SU-DHL-6 (cell line): ENCODE measurements around the gene VEGFA.

Source experiments
- CTCF ChIP-seq: fragments of 200-600 bp; sonication (generic); IDR thresholded peaks from one replicate; pipeline ENCODE4 v1.5.1; 2017; ENCODE audit warnings: antibody characterized with exemption, mild to moderate bottlenecking, low read length, moderate library complexity; ENCODE audit not compliant: insufficient read depth, poor library complexity, severe bottlenecking
- EZH2phosphoT487 ChIP-seq: fragments of 200-600 bp; sonication (generic), shearing (Covaris generic); conservative IDR thresholded peaks from 2 replicates; pipeline ENCODE4 v1.6.1; 2018; ENCODE audit warnings: mild to moderate bottlenecking, antibody characterized with exemption, low read length, moderate library complexity, mixed read lengths

DNA sequence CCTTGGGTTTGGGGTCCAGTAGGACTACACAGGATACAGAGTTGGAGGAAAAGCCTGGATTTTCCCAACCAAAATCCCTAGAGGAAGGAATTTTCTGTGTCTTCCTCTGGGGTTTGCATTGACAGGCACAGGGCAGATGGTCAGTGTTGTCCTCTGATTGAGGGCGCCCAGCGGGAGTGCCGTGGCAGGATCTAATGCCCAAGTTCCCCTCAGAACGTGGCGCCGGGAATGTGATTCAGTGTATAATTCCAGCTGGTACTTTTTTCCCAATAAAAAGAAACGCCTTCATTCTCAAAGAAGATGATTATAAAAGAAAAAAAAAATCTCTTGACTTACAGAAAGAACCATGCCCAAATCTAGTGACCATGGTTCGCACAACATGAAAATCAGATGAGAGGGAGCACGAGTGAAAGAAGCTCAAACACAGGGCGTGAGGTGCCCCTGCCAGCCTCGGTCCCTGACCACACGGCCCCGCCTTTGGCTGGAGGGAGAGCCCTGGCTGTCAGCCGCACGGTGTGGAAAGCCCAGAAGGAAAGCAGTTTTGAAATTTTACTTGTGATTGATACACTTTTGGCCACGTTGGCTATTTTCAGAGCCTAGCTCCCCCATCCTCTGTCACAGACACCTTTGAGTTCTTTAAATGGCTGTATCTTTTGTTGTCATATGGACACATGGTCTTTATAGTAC is 31.6 kb downstream of the VEGFA start:
- TF ChIP-seq EZH2phosphoT487 (no peak), CTCF (no peak)
